Epithelial cell of proximal tubule (primary cell): ENCODE measurements around the gene PATL2. TPM values are rescaled to one million over a fixed set of nuclear protein-coding genes. Genes with fewer than 3 reads are reported as not detected.
"Not testable (repeated sequence)": the region's sequence is repeated elsewhere in the genome, so short reads cannot be mapped to it uniquely, and the experiment has no call there.

Source experiments
- DNase-seq: peaks from one replicate; pipeline ENCODE4 v3.0.0-alpha.2; 2011; ENCODE audit warnings: low read depth
- H3K4me3 ChIP-seq: 2 replicates; pipeline ENCODE4 v1.5.1; 2011; ENCODE audit warnings: low read depth, mild to moderate bottlenecking, low read length
- CTCF ChIP-seq: conservative IDR thresholded peaks from 2 replicates; pipeline ENCODE4 v1.5.1; 2012; ENCODE audit warnings: low read depth, mild to moderate bottlenecking, low read length
- total RNA-seq: library from RNA; depleted of rRNA; stranded (reverse); fragments of >200 nt; gene quantifications from 2 replicates; pipeline ENCODE4 v1.2.3, GENCODE V29; 2015

Gene PATL2
- total RNA-seq, 1 donor from 2014 or later = not detected

- no peak for TF ChIP-seq CTCF
- no peak for DNase-seq
- no peak overlapping the region for H3K4me3 ChIP-seq
Measured at GRCh38 chr15:44695294-44695693, 15.8 kb downstream of the PATL2 start.

GRCh38 chr15:44694416-44694815, 16.7 kb downstream of the PATL2 start:
- DNase-seq = no peak
- TF ChIP-seq CTCF = no peak
- no peak overlapping the region for H3K4me3 ChIP-seq

GRCh38 chr15:44692659-44693058, 18.5 kb downstream of the PATL2 start:
- no peak overlapping the region for H3K4me3 ChIP-seq
- DNase-seq = no peak
- TF ChIP-seq CTCF = no peak

- H3K4me3 ChIP-seq, DNase-seq: not testable (repeated sequence)
Measured at GRCh38 chr15:44690245-44690644, 20.9 kb downstream of the PATL2 start.

- not testable (repeated sequence) for H3K4me3 ChIP-seq, DNase-seq
Measured at GRCh38 chr15:44689318-44689717, 21.8 kb downstream of the PATL2 start.

- not testable (repeated sequence) for H3K4me3 ChIP-seq, DNase-seq
Measured at GRCh38 chr15:44682809-44683682, 28.1 kb downstream of the PATL2 start.

GRCh38 chr15:44682211-44682610, 28.9 kb downstream of the PATL2 start:
- DNase-seq = no peak
- no peak for TF ChIP-seq CTCF
- no peak overlapping the region for H3K4me3 ChIP-seq

GRCh38 chr15:44676676-44677075, 34.4 kb downstream of the PATL2 start:
- TF ChIP-seq CTCF = no peak
- no peak for DNase-seq
- no peak overlapping the region for H3K4me3 ChIP-seq
